Measurements from ENCODE around the gene AFF2. TPM values are rescaled to one million over a fixed set of nuclear protein-coding genes. Genes with fewer than 3 reads are reported as not detected.

Gene AFF2
- total RNA-seq, 2 donors from 2014 or later, result 7.4 to 16.6 TPM

DNA sequence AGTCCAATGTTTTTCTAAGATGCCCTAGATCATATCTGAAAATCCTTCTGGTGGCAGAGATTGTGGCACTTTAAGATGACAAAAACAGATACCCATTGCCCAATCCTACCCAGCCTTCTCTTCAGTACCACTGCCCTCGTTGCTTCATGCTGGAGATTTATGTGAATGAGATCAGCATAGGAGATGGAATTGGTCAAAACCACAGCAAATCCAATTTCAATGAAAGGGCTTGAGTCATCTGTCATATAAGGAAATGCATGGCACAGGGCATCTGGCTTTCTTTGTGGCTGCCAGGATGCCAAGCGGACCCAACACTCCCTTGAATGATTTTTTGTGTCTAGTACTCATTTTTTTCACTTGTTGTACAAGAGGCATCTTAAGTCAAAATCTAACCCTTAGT is 16.8 kb downstream of the AFF2 start:
- Histone ChIP-seq H3K36me3 (no peaks in the 10 kb centered on the region), H3K27ac (no peak overlapping the region), H3K4me1 (ENCODE audit: control insufficient read depth in 1 of 2, low read depth in 2 of 2) (no peaks in the 10 kb centered on the region), H3K27me3 (replicated peaks; ENCODE audit: insufficient read depth) (no peaks in the 10 kb centered on the region), H3K9me3 (no peaks in the 10 kb centered on the region), H3K4me3 (no peak overlapping the region)
- ATAC-seq (ENCODE audit: insufficient number of reproducible peaks, low FRiP score, low read depth) (no peak), DNase-seq (ENCODE audit: low spot score) (no peak)
- TF ChIP-seq, protein P1, sequence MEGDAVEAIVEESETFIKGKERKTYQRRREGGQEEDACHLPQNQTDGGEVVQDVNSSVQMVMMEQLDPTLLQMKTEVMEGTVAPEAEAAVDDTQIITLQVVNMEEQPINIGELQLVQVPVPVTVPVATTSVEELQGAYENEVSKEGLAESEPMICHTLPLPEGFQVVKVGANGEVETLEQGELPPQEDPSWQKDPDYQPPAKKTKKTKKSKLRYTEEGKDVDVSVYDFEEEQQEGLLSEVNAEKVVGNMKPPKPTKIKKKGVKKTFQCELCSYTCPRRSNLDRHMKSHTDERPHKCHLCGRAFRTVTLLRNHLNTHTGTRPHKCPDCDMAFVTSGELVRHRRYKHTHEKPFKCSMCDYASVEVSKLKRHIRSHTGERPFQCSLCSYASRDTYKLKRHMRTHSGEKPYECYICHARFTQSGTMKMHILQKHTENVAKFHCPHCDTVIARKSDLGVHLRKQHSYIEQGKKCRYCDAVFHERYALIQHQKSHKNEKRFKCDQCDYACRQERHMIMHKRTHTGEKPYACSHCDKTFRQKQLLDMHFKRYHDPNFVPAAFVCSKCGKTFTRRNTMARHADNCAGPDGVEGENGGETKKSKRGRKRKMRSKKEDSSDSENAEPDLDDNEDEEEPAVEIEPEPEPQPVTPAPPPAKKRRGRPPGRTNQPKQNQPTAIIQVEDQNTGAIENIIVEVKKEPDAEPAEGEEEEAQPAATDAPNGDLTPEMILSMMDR (IDR thresholded peaks at IDR 0.05), result no peak

DNA sequence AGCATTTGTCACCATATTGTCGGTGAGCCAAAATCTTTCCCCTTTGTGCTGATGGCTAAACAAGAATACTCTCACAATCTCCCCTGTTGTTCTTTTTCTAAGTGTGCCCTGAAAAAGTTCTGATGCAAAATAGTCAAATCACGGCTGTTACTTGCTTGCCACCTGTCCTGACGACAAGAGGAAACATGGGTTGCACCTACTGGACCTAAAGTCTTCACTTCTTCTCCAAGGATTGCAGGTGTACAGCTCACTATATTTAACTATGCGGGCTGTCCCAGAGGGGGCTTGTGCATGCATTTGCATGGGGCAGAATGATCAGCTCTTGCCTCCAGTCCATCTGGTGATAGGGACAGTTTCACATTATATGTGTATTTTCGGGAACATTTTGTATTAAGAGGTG is 21.6 kb downstream of the AFF2 start:
- TF ChIP-seq, protein P1 (IDR thresholded peaks at IDR 0.05), result no peak
- ATAC-seq (ENCODE audit: insufficient number of reproducible peaks, low FRiP score, low read depth), result no peak
- no peak overlapping the region for H3K4me3 ChIP-seq

DNA sequence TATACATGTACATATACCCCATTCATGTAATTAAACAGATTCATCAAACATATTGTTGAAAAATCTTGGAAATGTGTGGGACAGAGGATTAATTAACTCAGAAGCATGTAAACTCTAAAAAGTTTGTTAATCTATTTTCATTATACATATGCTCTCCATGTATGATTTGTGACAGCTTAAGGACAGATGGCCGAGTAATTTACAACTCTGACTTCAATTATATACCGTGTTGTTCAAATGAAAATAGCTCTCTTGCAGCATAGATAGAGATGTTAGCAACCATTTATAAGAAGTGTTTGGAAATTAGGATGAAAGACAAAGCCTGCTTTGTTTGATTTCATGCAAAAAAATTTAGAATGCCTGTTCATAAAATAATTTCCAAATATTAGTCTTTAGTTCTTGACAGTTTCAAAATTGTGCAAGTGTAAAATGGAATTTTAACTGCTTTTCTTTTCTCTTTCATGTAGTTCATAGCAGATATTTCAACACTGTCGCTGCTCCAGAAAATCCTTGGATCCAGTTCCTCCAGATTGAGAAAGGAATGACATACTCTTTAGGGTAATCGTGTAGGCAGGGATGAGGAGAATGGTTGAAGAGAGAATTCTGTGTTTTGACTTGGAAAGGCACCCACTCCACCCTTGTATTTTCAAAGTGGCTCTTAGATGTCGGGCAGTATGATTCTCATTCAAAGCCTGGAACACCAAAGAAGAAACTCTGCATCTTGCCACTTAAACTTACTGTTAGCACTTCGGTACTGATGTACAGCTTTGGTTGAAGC is 23.1 kb downstream of the AFF2 start:
- TF ChIP-seq, protein P1 (IDR thresholded peaks at IDR 0.05), result no peak
- Histone ChIP-seq H3K36me3 (no peaks in the 10 kb centered on the region), H3K4me1 (ENCODE audit: control insufficient read depth in 1 of 2, low read depth in 2 of 2) (no peaks in the 10 kb centered on the region), H3K4me3 (no peak overlapping the region), H3K9me3 (no peaks in the 10 kb centered on the region), H3K27ac (no peak overlapping the region), H3K27me3 (replicated peaks; ENCODE audit: insufficient read depth) (no peaks in the 10 kb centered on the region)
- DNase-seq (ENCODE audit: low spot score) (no peak), ATAC-seq (ENCODE audit: insufficient number of reproducible peaks, low FRiP score, low read depth) (no peak)

More for the DNA sequence above, 21.6 kb downstream of the AFF2 start:
- Histone ChIP-seq H3K27me3 (replicated peaks; ENCODE audit: insufficient read depth) (no peaks in the 10 kb centered on the region), H3K27ac (no peak overlapping the region), H3K9me3 (no peaks in the 10 kb centered on the region), H3K36me3 (no peaks in the 10 kb centered on the region), H3K4me1 (ENCODE audit: control insufficient read depth in 1 of 2, low read depth in 2 of 2) (no peaks in the 10 kb centered on the region)
- DNase-seq (ENCODE audit: low spot score), result no peak

DNA sequence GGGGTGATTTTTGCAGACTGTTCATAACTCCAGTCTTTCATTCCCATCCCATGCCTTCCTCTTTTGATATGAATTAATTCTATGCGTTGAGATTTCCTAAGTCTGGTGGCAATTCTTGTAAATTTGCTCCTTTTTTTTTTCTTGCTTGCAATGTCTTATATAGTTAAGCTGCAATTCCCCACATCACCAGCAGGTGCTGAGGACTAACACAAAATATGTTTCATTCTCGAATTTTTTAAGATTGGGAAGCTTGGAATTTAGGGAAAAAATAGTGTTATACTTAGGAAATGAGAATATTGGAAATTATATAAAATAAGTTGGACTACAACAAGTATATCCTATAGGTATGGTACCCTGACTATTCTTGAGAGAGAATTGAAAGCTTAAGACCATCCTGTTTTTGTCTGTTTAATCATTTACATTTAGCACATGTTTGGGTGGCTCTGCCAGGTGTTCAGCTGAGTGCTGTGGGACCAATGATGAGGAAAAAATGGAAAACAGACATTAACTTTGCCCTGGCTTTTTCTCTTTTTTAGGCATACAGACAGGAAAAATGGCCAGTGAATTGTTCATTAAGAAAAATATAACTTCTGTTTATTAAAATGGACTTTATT is 30.2 kb downstream of the AFF2 start:
- DNase-seq (ENCODE audit: low spot score), result no peak
- Histone ChIP-seq H3K36me3 (no peaks in the 10 kb centered on the region), H3K27ac (no peak overlapping the region), H3K27me3 (replicated peaks; ENCODE audit: insufficient read depth) (no peaks in the 10 kb centered on the region), H3K9me3 (no peaks in the 10 kb centered on the region), H3K4me1 (ENCODE audit: control insufficient read depth in 1 of 2, low read depth in 2 of 2) (no peaks in the 10 kb centered on the region), H3K4me3 (no peak overlapping the region)
- ATAC-seq (ENCODE audit: insufficient number of reproducible peaks, low FRiP score, low read depth), result no peak
- TF ChIP-seq, protein P1 (IDR thresholded peaks at IDR 0.05), result peak; percentile 37

DNA sequence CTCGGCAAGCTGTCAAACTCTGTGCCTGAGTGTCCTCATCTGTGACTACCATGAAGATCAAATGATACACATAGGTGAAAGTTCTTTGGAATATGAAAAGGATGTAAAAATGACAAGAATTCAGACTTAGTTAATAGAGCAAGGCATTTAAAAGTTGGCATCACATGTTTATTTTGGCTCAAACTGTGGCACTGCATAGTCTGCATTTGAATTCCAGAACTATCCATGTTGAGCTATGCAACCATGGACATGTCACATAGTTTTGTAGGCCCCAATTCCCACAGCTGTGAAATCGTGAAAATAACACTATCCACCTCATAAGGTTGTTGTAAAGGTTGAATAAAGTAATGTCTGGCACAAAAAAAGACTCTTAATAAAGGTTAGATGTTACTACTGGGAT is 33.9 kb downstream of the AFF2 start:
- no peak overlapping the region for H3K4me3 ChIP-seq
- H3K27ac ChIP-seq, result no peak overlapping the region
- no peaks in the 10 kb centered on the region for H3K4me1 ChIP-seq (ENCODE audit: control insufficient read depth in 1 of 2, low read depth in 2 of 2)
- H3K9me3 ChIP-seq, result no peaks in the 10 kb centered on the region
- DNase-seq (ENCODE audit: low spot score), result no peak
- TF ChIP-seq, protein P1 (IDR thresholded peaks at IDR 0.05), result no peak
- H3K36me3 ChIP-seq, result no peaks in the 10 kb centered on the region
- no peak for ATAC-seq (ENCODE audit: insufficient number of reproducible peaks, low FRiP score, low read depth)
- H3K27me3 ChIP-seq (replicated peaks; ENCODE audit: insufficient read depth), result no peaks in the 10 kb centered on the region

Measured in thoracic aorta (tissue), 2 donors.